ENCODE measurements around the gene HAND2.

The HAND2 gene

DNA sequence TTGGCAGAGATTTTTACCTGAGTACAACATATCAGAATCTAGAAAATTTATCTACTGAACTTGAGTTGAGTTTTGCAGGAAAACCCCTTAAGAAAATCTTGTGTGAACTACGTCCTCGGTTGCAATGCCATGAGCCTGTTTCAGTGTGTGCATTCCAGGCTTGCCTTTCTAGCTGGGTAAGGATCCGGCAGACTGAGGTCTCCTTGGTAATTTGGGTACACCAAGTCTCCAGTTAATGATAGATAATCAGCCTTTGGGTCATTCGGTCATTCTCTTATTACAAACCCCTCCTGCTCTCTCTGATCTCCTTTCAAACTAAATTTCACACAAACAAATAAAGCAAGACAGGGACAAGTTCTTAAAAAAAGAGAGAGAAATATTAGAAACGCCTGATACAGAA, 5.9 kb upstream of the HAND2 start:
- no peak overlapping the region for H2AFZ ChIP-seq (ENCODE audit: low read depth)
- H3K4me3 ChIP-seq (IDR thresholded peaks at IDR 0.05; ENCODE audit: insufficient read depth, low read depth, low read length), result no peak overlapping the region
- H3K36me3 ChIP-seq (ENCODE audit: insufficient read depth), result no peaks in the 10 kb centered on the region
- no peak overlapping the region for H3K27ac ChIP-seq
- no peaks in the 10 kb centered on the region for H3K27me3 ChIP-seq (ENCODE audit: insufficient read depth, low read depth)
- TF ChIP-seq, protein P1, sequence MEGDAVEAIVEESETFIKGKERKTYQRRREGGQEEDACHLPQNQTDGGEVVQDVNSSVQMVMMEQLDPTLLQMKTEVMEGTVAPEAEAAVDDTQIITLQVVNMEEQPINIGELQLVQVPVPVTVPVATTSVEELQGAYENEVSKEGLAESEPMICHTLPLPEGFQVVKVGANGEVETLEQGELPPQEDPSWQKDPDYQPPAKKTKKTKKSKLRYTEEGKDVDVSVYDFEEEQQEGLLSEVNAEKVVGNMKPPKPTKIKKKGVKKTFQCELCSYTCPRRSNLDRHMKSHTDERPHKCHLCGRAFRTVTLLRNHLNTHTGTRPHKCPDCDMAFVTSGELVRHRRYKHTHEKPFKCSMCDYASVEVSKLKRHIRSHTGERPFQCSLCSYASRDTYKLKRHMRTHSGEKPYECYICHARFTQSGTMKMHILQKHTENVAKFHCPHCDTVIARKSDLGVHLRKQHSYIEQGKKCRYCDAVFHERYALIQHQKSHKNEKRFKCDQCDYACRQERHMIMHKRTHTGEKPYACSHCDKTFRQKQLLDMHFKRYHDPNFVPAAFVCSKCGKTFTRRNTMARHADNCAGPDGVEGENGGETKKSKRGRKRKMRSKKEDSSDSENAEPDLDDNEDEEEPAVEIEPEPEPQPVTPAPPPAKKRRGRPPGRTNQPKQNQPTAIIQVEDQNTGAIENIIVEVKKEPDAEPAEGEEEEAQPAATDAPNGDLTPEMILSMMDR (conservative IDR thresholded peaks at IDR 0.05; ENCODE audit: low read depth, low read length), result no peak
- H3K4me1 ChIP-seq (ENCODE audit: low read depth, poor library complexity, severe bottlenecking), result no peaks in the 10 kb centered on the region
- no peak overlapping the region for H3K4me2 ChIP-seq
- no peaks in the 10 kb centered on the region for H3K79me2 ChIP-seq (ENCODE audit: insufficient read depth, low read depth)
- no peaks in the 10 kb centered on the region for H4K20me1 ChIP-seq (ENCODE audit: insufficient read depth)
- H3K9ac ChIP-seq, result no peak overlapping the region

DNA sequence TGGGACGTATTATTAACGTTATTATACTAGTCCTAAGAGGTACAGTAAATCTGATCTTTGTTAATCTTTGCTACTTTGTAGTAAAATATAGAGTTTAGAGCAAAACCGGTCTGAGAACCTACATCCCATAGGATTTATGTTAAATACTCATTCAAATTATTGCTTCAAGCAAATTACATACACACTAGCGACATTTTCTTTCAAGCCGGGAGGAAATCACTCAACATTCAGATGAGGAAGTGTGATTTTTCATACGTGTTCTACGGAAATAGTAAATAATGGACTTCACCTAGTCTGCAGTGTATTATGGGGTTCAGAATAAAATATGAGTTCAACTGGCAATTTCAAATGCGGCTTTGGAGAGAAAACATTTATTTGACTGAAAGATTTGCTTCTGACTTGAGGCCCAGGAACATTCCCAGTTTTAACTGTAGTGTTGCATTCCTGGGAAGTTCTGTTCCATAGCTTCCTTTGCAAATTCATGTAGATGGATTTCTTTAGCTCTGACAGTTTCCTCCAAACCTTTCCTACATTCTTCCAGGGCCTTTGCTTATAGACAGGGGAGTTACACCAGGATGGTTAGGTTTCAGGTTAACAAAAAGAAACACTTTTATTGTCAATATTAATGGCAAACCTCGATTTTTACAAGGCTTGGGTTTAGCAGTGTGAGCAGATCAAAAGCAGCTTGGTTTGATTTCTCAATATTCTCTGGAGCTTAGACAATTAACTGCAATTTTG, 5.3 kb upstream of the HAND2 start:
- no peaks in the 10 kb centered on the region for H4K20me1 ChIP-seq (ENCODE audit: insufficient read depth)
- H3K4me3 ChIP-seq (IDR thresholded peaks at IDR 0.05; ENCODE audit: insufficient read depth, low read depth, low read length), result no peak overlapping the region
- no peaks in the 10 kb centered on the region for H3K79me2 ChIP-seq (ENCODE audit: insufficient read depth, low read depth)
- no peak overlapping the region for H2AFZ ChIP-seq (ENCODE audit: low read depth)
- H3K36me3 ChIP-seq (ENCODE audit: insufficient read depth), result no peaks in the 10 kb centered on the region
- TF ChIP-seq, protein P1 (conservative IDR thresholded peaks at IDR 0.05; ENCODE audit: low read depth, low read length), result no peak
- H3K4me1 ChIP-seq (ENCODE audit: low read depth, poor library complexity, severe bottlenecking), result no peaks in the 10 kb centered on the region
- H3K9ac ChIP-seq, result no peak overlapping the region
- no peak overlapping the region for H3K4me2 ChIP-seq
- H3K27ac ChIP-seq, result no peak overlapping the region
- no peaks in the 10 kb centered on the region for H3K27me3 ChIP-seq (ENCODE audit: insufficient read depth, low read depth)

DNA sequence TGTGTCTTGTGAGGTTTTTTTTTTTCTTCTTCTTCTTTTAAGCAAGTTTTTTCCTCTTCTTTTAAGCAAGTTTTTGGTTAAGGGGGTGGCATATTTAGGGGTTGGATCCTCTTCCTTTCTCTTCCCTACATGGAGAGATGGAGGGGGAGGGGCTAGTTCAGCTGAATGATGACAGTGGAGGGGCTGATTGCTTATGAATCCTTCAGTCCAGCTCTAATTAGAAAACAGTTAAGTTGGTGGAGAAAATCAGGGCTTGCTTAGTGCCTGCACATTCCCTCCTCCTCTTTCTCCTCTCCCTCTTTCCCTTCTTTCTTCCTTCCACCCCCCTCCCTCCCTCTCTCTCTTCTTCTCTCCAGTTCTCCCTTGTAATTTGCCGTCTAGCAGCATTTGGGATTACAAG, 4.4 kb upstream of the HAND2 start:
- no peak overlapping the region for H3K4me3 ChIP-seq (IDR thresholded peaks at IDR 0.05; ENCODE audit: insufficient read depth, low read depth, low read length)
- no peaks in the 10 kb centered on the region for H3K4me1 ChIP-seq (ENCODE audit: low read depth, poor library complexity, severe bottlenecking)
- no peak overlapping the region for H2AFZ ChIP-seq (ENCODE audit: low read depth)
- no peaks in the 10 kb centered on the region for H4K20me1 ChIP-seq (ENCODE audit: insufficient read depth)
- no peaks in the 10 kb centered on the region for H3K27me3 ChIP-seq (ENCODE audit: insufficient read depth, low read depth)
- H3K4me2 ChIP-seq, result no peak overlapping the region
- no peak overlapping the region for H3K9ac ChIP-seq
- TF ChIP-seq, protein P1 (conservative IDR thresholded peaks at IDR 0.05; ENCODE audit: low read depth, low read length), result no peak
- no peaks in the 10 kb centered on the region for H3K79me2 ChIP-seq (ENCODE audit: insufficient read depth, low read depth)
- H3K27ac ChIP-seq, result no peak overlapping the region
- H3K36me3 ChIP-seq (ENCODE audit: insufficient read depth), result no peaks in the 10 kb centered on the region

DNA sequence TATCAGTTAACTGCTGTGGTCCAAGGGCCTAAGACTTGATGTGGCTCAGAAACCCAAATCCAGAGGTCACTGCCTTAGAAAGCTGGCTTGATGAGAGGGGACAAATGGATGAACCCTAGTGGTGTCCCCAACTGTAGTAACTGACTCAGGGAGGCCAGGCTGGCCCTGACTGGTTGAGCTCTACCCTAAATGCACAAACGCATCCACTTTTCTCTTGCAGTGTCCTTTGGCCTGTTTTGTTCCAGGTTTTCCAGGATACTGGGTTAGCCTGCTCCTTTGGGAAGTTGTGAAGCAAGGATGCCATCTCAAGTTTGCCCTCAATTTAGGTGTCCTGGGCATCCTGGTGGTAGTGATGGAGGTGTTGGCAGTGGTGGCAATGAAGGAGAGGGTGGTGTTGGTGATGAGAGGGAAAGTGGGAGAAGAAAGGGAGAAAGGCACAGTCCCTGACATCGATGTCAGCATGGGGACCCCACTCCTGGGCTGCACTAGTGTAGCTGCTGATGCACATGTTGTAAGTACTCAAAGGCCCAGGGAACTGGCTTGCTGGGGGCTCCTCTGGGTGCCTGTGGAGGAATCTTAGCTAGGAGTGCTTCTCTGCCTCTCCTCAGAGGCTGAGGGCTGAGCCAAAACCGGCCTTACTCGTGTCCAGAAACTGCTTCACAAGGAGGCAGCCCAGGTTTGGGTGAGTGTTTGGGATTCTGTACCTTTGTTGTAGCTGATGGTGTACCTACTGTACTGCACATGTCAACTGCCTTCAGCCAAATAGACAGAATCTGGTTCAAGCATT, 2.9 kb upstream of the HAND2 start:
- Histone ChIP-seq H3K9ac (no peak overlapping the region), H3K27me3 (ENCODE audit: insufficient read depth, low read depth) (no peaks in the 10 kb centered on the region)

More for the DNA sequence above, 2.9 kb upstream of the HAND2 start:
- no peak overlapping the region for H3K4me3 ChIP-seq (IDR thresholded peaks at IDR 0.05; ENCODE audit: insufficient read depth, low read depth, low read length)
- TF ChIP-seq, protein P1 (conservative IDR thresholded peaks at IDR 0.05; ENCODE audit: low read depth, low read length), result no peak
- H3K4me2 ChIP-seq, result no peak overlapping the region
- no peaks in the 10 kb centered on the region for H3K79me2 ChIP-seq (ENCODE audit: insufficient read depth, low read depth)
- H3K36me3 ChIP-seq (ENCODE audit: insufficient read depth), result no peaks in the 10 kb centered on the region
- H3K4me1 ChIP-seq (ENCODE audit: low read depth, poor library complexity, severe bottlenecking), result no peaks in the 10 kb centered on the region
- H3K27ac ChIP-seq, result no peak overlapping the region
- no peak overlapping the region for H2AFZ ChIP-seq (ENCODE audit: low read depth)
- no peaks in the 10 kb centered on the region for H4K20me1 ChIP-seq (ENCODE audit: insufficient read depth)

All from KMS-11 (cell line).